PC-3 (cell line): ENCODE results near the gene PDE6A. TPM values are rescaled to one million over a fixed set of nuclear protein-coding genes. Genes with fewer than 3 reads are reported as not detected.

ENCODE experiments used
- ATAC-seq: fragments of 200-7000 bp; cut with Tn5 transposase; 2 replicates; pipeline ENCODE4 v1.9.1; 2020; ENCODE audit warnings: mild to moderate bottlenecking, moderate library complexity
- BruUV-seq: library from RNA; stranded (reverse); fragments of 400-500 nt; replicated peaks from 2 replicates; lab custom pipeline; 2021; lab: Mats Ljungman, UMichigan
- CTCF ChIA-PET: fragments of 300-600 bp; sonication (Branson Sonifier 250); formaldehyde crosslinking; loops from one replicate; lab custom pipeline; 2022; ENCODE audit warnings: antibody characterized with exemption; lab: Charles Lee
- POLR2A ChIA-PET: fragments of 300-600 bp; sonication (Branson Sonifier 250); formaldehyde crosslinking; loops from one replicate; lab custom pipeline; 2022; ENCODE audit warnings: antibody characterized with exemption; ENCODE audit not compliant: unreplicated experiment; lab: Charles Lee
- DNase-seq: peaks from one replicate; pipeline ENCODE4 v3.0.0-alpha.2; 2015
- H2AFZ ChIP-seq: fragments of 300-600 bp; sonication (generic); 2 replicates; pipeline ENCODE4 v1.6.0; 2016; ENCODE audit warnings: antibody characterized with exemption, low read length
- H3F3A ChIP-seq: fragments of 300-600 bp; sonication (generic); one replicate; pipeline ENCODE4 v1.6.0; 2017; ENCODE audit warnings: antibody characterized with exemption, low read length, control low read depth, mild to moderate bottlenecking; ENCODE audit not compliant: unreplicated experiment
- H3K27ac ChIP-seq: fragments of 300-600 bp; sonication (generic); 2 replicates; pipeline ENCODE4 v1.5.1; 2016; ENCODE audit warnings: mild to moderate bottlenecking, low read length
- H3K27me3 ChIP-seq: fragments of 300-600 bp; sonication (generic); 2 replicates; pipeline ENCODE4 v1.6.1; 2016; ENCODE audit warnings: low read length, mixed read lengths
- H3K36me3 ChIP-seq: fragments of 300-600 bp; sonication (generic); 2 replicates; pipeline ENCODE4 v1.6.1; 2016; ENCODE audit warnings: low read depth, mixed run types, low read length, mixed read lengths
- H3K4me1 ChIP-seq: fragments of 300-600 bp; sonication (generic); 2 replicates; pipeline ENCODE4 v1.5.1; 2016; ENCODE audit warnings: low read length; ENCODE audit not compliant: insufficient read depth
- H3K4me2 ChIP-seq: fragments of 300-600 bp; sonication (generic); 2 replicates; pipeline ENCODE4 v1.6.0; 2016; ENCODE audit warnings: low read length
- H3K4me3 ChIP-seq: fragments of 300-600 bp; sonication (generic); 2 replicates; pipeline ENCODE4 v1.5.1; 2016; ENCODE audit warnings: mild to moderate bottlenecking, low read length, mixed read lengths
- H3K79me2 ChIP-seq: fragments of 300-600 bp; sonication (generic); 2 replicates; pipeline ENCODE4 v1.6.1; 2017; ENCODE audit warnings: low read length, mixed read lengths
- H3K9ac ChIP-seq: fragments of 300-600 bp; sonication (generic); 2 replicates; pipeline ENCODE4 v1.6.0; 2016; ENCODE audit warnings: mild to moderate bottlenecking, low read length
- H3K9me2 ChIP-seq: fragments of 300-600 bp; sonication (generic); replicated peaks from 2 replicates; pipeline ENCODE4 v1.6.1; 2016; ENCODE audit warnings: mixed run types, low read length, mixed read lengths
- H3K9me3 ChIP-seq: fragments of 300-600 bp; sonication (generic); 2 replicates; pipeline ENCODE4 v1.6.1; 2016; ENCODE audit warnings: low read length, mixed read lengths
- H4K20me1 ChIP-seq: fragments of 300-600 bp; sonication (generic); 2 replicates; pipeline ENCODE4 v1.6.1; 2016; ENCODE audit warnings: low read length, mixed read lengths
- EZH2 ChIP-seq: fragments of 300-600 bp; sonication (generic); IDR thresholded peaks from one replicate; pipeline ENCODE4 v1.6.1; 2017; ENCODE audit warnings: antibody characterized with exemption, mild to moderate bottlenecking, low read length; ENCODE audit not compliant: unreplicated experiment
- EZH2phosphoT487 ChIP-seq: fragments of 300-600 bp; sonication (generic); IDR thresholded peaks from 2 replicates; pipeline ENCODE4 v1.6.1; 2018; ENCODE audit warnings: mild to moderate bottlenecking, antibody characterized with exemption, low read length, borderline replicate concordance
- intact Hi-C: fragments of 100-400 bp; cut with micrococcal nuclease; formaldehyde crosslinking; loops from 2 replicates; pipeline ENCODE4 v1.9.0; 2023
- total RNA-seq: library from RNA; depleted of rRNA; stranded (reverse); fragments of >200 nt; gene quantifications from 2 replicates; pipeline ENCODE4 v1.2.3, GENCODE V29; 2014
- TF ChIP-seq, protein P1 (sequence below): fragments of 300-600 bp; sonication (generic); conservative IDR thresholded peaks from 2 replicates; pipeline ENCODE4 v1.5.1; 2017; ENCODE audit warnings: antibody characterized with exemption, low read depth, mild to moderate bottlenecking, low read length

Gene PDE6A
- total RNA-seq, 1 experiment from 2014 or later, result not detected

GRCh38 chr5:149818116-149818515 lies 126.5 kb downstream of the PDE6A start:
- no TSS peak for BruUV-seq
- POLR2A ChIA-PET, result interaction anchor here (0.6 kb wide), 1 partner anchor 66 kb away, joined by 4 read pairs; no protein-coding TSS in a partner anchor

GRCh38 chr5:149817539-149818060 lies 127.0 kb downstream of the PDE6A start:
- H3K36me3 ChIP-seq, result no peaks in the 10 kb centered on the region; the same call in 1 of the 2 replicates
- no peak overlapping the region for H3K4me3 ChIP-seq
- H3K4me1 ChIP-seq, result peaks cover 9% of the 10 kb centered on the region
- ChIA-PET CTCF (no interaction called here), POLR2A (no interaction called here)
- H3K4me2 ChIP-seq, result no peak overlapping the region
- no peaks in the 10 kb centered on the region for H3K79me2 ChIP-seq
- no peaks in the 10 kb centered on the region for H3K9me3 ChIP-seq
- no peak overlapping the region for H3K27ac ChIP-seq
- no peaks in the 10 kb centered on the region for H3K9me2 ChIP-seq
- DNase-seq (no peak), ATAC-seq (no peak)
- no peaks in the 10 kb centered on the region for H4K20me1 ChIP-seq
- no TSS peak for BruUV-seq
- TF ChIP-seq, protein P1, sequence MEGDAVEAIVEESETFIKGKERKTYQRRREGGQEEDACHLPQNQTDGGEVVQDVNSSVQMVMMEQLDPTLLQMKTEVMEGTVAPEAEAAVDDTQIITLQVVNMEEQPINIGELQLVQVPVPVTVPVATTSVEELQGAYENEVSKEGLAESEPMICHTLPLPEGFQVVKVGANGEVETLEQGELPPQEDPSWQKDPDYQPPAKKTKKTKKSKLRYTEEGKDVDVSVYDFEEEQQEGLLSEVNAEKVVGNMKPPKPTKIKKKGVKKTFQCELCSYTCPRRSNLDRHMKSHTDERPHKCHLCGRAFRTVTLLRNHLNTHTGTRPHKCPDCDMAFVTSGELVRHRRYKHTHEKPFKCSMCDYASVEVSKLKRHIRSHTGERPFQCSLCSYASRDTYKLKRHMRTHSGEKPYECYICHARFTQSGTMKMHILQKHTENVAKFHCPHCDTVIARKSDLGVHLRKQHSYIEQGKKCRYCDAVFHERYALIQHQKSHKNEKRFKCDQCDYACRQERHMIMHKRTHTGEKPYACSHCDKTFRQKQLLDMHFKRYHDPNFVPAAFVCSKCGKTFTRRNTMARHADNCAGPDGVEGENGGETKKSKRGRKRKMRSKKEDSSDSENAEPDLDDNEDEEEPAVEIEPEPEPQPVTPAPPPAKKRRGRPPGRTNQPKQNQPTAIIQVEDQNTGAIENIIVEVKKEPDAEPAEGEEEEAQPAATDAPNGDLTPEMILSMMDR, result no peak
- no peak for TF ChIP-seq EZH2phosphoT487
- TF ChIP-seq EZH2, result no peak
- H3K27me3 ChIP-seq, result no peaks in the 10 kb centered on the region
- no peak overlapping the region for H2AFZ ChIP-seq
- intact Hi-C loops, result no loop called here
- H3K9ac ChIP-seq, result no peak overlapping the region
- no peaks in the 10 kb centered on the region for H3F3A ChIP-seq

More at GRCh38 chr5:149818116-149818515, 126.5 kb downstream of the PDE6A start:
- Histone ChIP-seq H3K9me3 (no peaks in the 10 kb centered on the region), H3K4me3 (no peak overlapping the region), H3K9me2 (no peaks in the 10 kb centered on the region), H3K36me3 (no peaks in the 10 kb centered on the region; the same call in 1 of the 2 replicates), H3K27ac (no peak overlapping the region), H3K4me1 (peaks cover 4% of the 10 kb centered on the region), H3K9ac (no peak overlapping the region), H3K79me2 (no peaks in the 10 kb centered on the region), H3K27me3 (no peaks in the 10 kb centered on the region), H4K20me1 (no peaks in the 10 kb centered on the region), H3F3A (no peaks in the 10 kb centered on the region), H2AFZ (no peak overlapping the region), H3K4me2 (no peak overlapping the region)
- no peak for DNase-seq
- no peak for ATAC-seq
- intact Hi-C loops, result no loop called here
- CTCF ChIA-PET, result no interaction called here
- TF ChIP-seq, protein P1, result no peak
- TF ChIP-seq EZH2phosphoT487, result no peak
- TF ChIP-seq EZH2, result no peak

- CTCF ChIA-PET, result interaction anchor here (0.6 kb wide), 1 partner anchor 9 kb away, joined by 3 read pairs; no protein-coding TSS in a partner anchor
- H3K79me2 ChIP-seq, result no peaks in the 10 kb centered on the region
- no peak overlapping the region for H3K27ac ChIP-seq
- no peaks in the 10 kb centered on the region for H3K9me3 ChIP-seq
- no peaks in the 10 kb centered on the region for H3K9me2 ChIP-seq
- peaks cover 9% of the 10 kb centered on the region for H3K4me1 ChIP-seq
- no peak for ATAC-seq
- no peaks in the 10 kb centered on the region for H3K36me3 ChIP-seq
- H4K20me1 ChIP-seq, result no peaks in the 10 kb centered on the region
- no peaks in the 10 kb centered on the region for H3K27me3 ChIP-seq
- H3K4me2 ChIP-seq, result no peak overlapping the region
- BruUV-seq, result no TSS peak
- H2AFZ ChIP-seq, result no peak overlapping the region
- H3K9ac ChIP-seq, result no peak overlapping the region
- POLR2A ChIA-PET, result no interaction called here
- no peaks in the 10 kb centered on the region for H3F3A ChIP-seq
- TF ChIP-seq EZH2, result no peak
- no peak for DNase-seq
- H3K4me3 ChIP-seq, result no peak overlapping the region
- intact Hi-C loops, result no loop called here
These were observed 127.9 kb downstream of the PDE6A start for GRCh38 chr5:149816661-149817060.
